Kidney (tissue), 14 donors: ENCODE measurements around the gene PKLR. TPM values are rescaled to one million over a fixed set of nuclear protein-coding genes. Genes with fewer than 3 reads are reported as not detected.

Experiments
- DNase-seq, 5 donors: peaks; one replicate each; pipeline ENCODE4 v3.0.0-alpha.2; 2013 to 2020
- FAIRE-seq: peaks from 2 replicates; lab custom pipeline; 2012; peaks lifted over from hg19 to GRCh38; lab: Jason Lieb, UNC
- H3K27ac ChIP-seq, 2 donors: one replicate each; pipeline ENCODE4 v1.7.0; 2013; ENCODE audit warnings: low read depth in 2 of 2, low read length in 2 of 2, inconsistent platforms in 1 of 2
- H3K27me3 ChIP-seq: one replicate; pipeline ENCODE4 v1.7.1; 2013; ENCODE audit warnings: low read length, inconsistent platforms; ENCODE audit not compliant: control insufficient read depth, insufficient read depth
- H3K36me3 ChIP-seq, 3 donors: one replicate each; pipeline versions ENCODE4 v1.7.0 to v1.7.1; 2013; ENCODE audit warnings: low read length in 3 of 3, control low read depth in 1 of 3, inconsistent platforms in 1 of 3; ENCODE audit not compliant: insufficient read depth in 3 of 3, control insufficient read depth in 2 of 3
- H3K4me1 ChIP-seq, 3 donors: one replicate each; pipeline versions ENCODE4 v1.7.0 to v1.7.1; 2013; ENCODE audit warnings: low read length in 3 of 3, inconsistent platforms in 1 of 3, low read depth in 1 of 3; ENCODE audit not compliant: control insufficient read depth in 2 of 3, insufficient read depth in 2 of 3
- H3K4me3 ChIP-seq, 3 donors: one replicate each; pipeline versions ENCODE4 v1.7.0 to v1.8.1; 2013; ENCODE audit warnings: low read length in 3 of 3, control low read depth in 1 of 3, inconsistent platforms in 1 of 3
- H3K9ac ChIP-seq, 3 donors: one replicate each; pipeline versions ENCODE4 v1.7.0 to v1.7.1; 2013; ENCODE audit warnings: low read length in 3 of 3, control low read depth in 1 of 3, inconsistent platforms in 1 of 3
- H3K9me3 ChIP-seq, 3 donors: one replicate each; pipeline versions ENCODE4 v1.7.0 to v1.7.1; 2013; ENCODE audit warnings: low read length in 3 of 3, control low read depth in 1 of 3, inconsistent platforms in 1 of 3; ENCODE audit not compliant: control insufficient read depth in 2 of 3, insufficient read depth in 1 of 3
- intact Hi-C: fragments of 100-400 bp; cut with DNase I; formaldehyde crosslinking; loops from one replicate; pipeline ENCODE4 v1.11.1; 2022
- polyA plus RNA-seq: library from polyadenylated mRNA; stranded (reverse); fragments of 350-450 nt; fragmentation: Illumina TruSeq; extraction: RNeasy Lipid Tissue Mini Kit (QIAGEN cat#74804); gene quantifications from one replicate; pipeline ENCODE4 v1.2.3, GENCODE V29; 2014; ENCODE audit warnings: low read depth, low replicate concordance; ENCODE audit not compliant: insufficient read depth
- total RNA-seq: library from RNA; stranded (reverse); fragmentation: NEBNext Ultra II Directional; extraction: Animal tissue kit (Norgen Biotek cat#: 25700); gene quantifications from one replicate; pipeline ENCODE4 v1.2.1, GENCODE V29; 2021
- TF ChIP-seq, protein P1 (sequence below): IDR thresholded peaks from 3 replicates; pipeline ENCODE4 v1.5.1; 2012; ENCODE audit warnings: mild to moderate bottlenecking, moderate library complexity, borderline replicate concordance; ENCODE audit not compliant: insufficient read depth; ENCODE audit errors: extremely low read depth
- donor health status: control.
- donor health status: control.
- donor health status: control.
- donor health status: control.
- donor health status: control.
- donor health status: DM: yes; HTN: yes; CAD: no.
- donor health status: Normal renal cell carcinoma (clear cell type).

The PKLR gene
- total and polyA plus RNA-seq, 2 donors from 2014 or later = 0.82 to 19.9 TPM

- no peaks in the 10 kb centered on the region for H3K9me3 ChIP-seq
- intact Hi-C loops = no loop called here
- no peaks in the 10 kb centered on the region for H3K27me3 ChIP-seq
- TF ChIP-seq, protein P1, sequence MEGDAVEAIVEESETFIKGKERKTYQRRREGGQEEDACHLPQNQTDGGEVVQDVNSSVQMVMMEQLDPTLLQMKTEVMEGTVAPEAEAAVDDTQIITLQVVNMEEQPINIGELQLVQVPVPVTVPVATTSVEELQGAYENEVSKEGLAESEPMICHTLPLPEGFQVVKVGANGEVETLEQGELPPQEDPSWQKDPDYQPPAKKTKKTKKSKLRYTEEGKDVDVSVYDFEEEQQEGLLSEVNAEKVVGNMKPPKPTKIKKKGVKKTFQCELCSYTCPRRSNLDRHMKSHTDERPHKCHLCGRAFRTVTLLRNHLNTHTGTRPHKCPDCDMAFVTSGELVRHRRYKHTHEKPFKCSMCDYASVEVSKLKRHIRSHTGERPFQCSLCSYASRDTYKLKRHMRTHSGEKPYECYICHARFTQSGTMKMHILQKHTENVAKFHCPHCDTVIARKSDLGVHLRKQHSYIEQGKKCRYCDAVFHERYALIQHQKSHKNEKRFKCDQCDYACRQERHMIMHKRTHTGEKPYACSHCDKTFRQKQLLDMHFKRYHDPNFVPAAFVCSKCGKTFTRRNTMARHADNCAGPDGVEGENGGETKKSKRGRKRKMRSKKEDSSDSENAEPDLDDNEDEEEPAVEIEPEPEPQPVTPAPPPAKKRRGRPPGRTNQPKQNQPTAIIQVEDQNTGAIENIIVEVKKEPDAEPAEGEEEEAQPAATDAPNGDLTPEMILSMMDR = peak; percentile 91
- FAIRE-seq = no peak
- peaks cover 0 to 19% (median 7%) of the 10 kb centered on the region in 3 donors for H3K4me1 ChIP-seq
- DNase-seq = peak; percentile 95 to 98 (median 96)
- H3K36me3 ChIP-seq = peaks cover 0 to 5% (median 0%) of the 10 kb centered on the region in 3 donors
- H3K27ac ChIP-seq = peak overlapping the region; percentile 95 to 97
- peak overlapping the region; percentile 64 to 92 (median 64) for H3K4me3 ChIP-seq
- H3K9ac ChIP-seq = peak overlapping the region in 2 of 3 donors; percentile 51 to 57
These were observed 21.9 kb upstream of the PKLR start for GRCh38 chr1:155322953-155323728.

- H3K27ac ChIP-seq = peak overlapping the region; percentile 78 to 97
- peaks cover 0 to 5% (median 0%) of the 10 kb centered on the region in 3 donors for H3K36me3 ChIP-seq
- TF ChIP-seq, protein P1 = no peak
- FAIRE-seq (no peak), DNase-seq (peak; percentile 34 to 90 (median 64))
- H3K9ac ChIP-seq = peak overlapping the region in 2 of 3 donors; percentile 29 to 35
- H3K27me3 ChIP-seq = no peaks in the 10 kb centered on the region
- peaks cover 0 to 19% (median 7%) of the 10 kb centered on the region in 3 donors for H3K4me1 ChIP-seq
- intact Hi-C loops = no loop called here
- no peaks in the 10 kb centered on the region for H3K9me3 ChIP-seq
- H3K4me3 ChIP-seq = peak overlapping the region; percentile 14 to 92 (median 35)
These were observed 21.3 kb upstream of the PKLR start for GRCh38 chr1:155322571-155322952.

GRCh38 chr1:155321639-155322503, 20.6 kb upstream of the PKLR start:
- Histone ChIP-seq H3K4me1 (peaks cover 0 to 19% (median 11%) of the 10 kb centered on the region in 3 donors), H3K9ac (peak overlapping the region in 1 of 3 donors; percentile 35), H3K4me3 (peak overlapping the region; percentile 14 to 92 (median 35)), H3K9me3 (no peaks in the 10 kb centered on the region), H3K27ac (peak overlapping the region; percentile 78 to 97), H3K27me3 (no peaks in the 10 kb centered on the region), H3K36me3 (peaks cover 0 to 5% (median 0%) of the 10 kb centered on the region in 3 donors)
- DNase-seq (peak in 1 of 5 donors; percentile 55), FAIRE-seq (no peak)
- intact Hi-C loops = no loop called here
- TF ChIP-seq, protein P1 = no peak
